BLaER1 (cell line): Measurements from ENCODE around the gene NFAM1.

Experiments used
- H3K27ac ChIP-seq: shearing (Covaris generic); formaldehyde crosslinking; 2 replicates; pipeline ENCODE4 v1.8.1; 2022
- H3K27me3 ChIP-seq: shearing (Covaris generic); formaldehyde crosslinking; 2 replicates; pipeline ENCODE4 v1.8.1; 2022
- H3K36me3 ChIP-seq: shearing (Covaris generic); formaldehyde crosslinking; 2 replicates; pipeline ENCODE4 v1.8.1; 2022
- H3K4me1 ChIP-seq: shearing (Covaris generic); formaldehyde crosslinking; 2 replicates; pipeline ENCODE4 v1.8.1; 2022
- H3K4me2 ChIP-seq: shearing (Covaris generic); formaldehyde crosslinking; 2 replicates; pipeline ENCODE4 v1.8.1; 2022
- H3K4me3 ChIP-seq: shearing (Covaris generic); formaldehyde crosslinking; 2 replicates; pipeline ENCODE4 v1.8.1; 2022
- H3K9ac ChIP-seq: shearing (Covaris generic); formaldehyde crosslinking; 2 replicates; pipeline ENCODE4 v1.8.1; 2022
- H3K9me3 ChIP-seq: shearing (Covaris generic); formaldehyde crosslinking; 2 replicates; pipeline ENCODE4 v1.8.1; 2022
- H4K20me1 ChIP-seq: shearing (Covaris generic); formaldehyde crosslinking; 2 replicates; pipeline ENCODE4 v1.8.1; 2022
- Cebpa-rat ChIP-seq: shearing (Covaris generic); IDR thresholded peaks from 2 replicates; pipeline ENCODE4 v1.8.1; 2022

The NFAM1 gene

GRCh38 chr22:42459287-42460063, 27.3 kb upstream of the NFAM1 start:
- no peak overlapping the region for H3K27ac ChIP-seq
- no peaks in the 10 kb centered on the region for H3K36me3 ChIP-seq
- no peak overlapping the region for H3K4me3 ChIP-seq
- peaks cover 36% of the 10 kb centered on the region for H3K4me1 ChIP-seq
- H3K4me2 ChIP-seq: peak overlapping the region; percentile 41; the same call in 1 of the 2 replicates
- no peak overlapping the region for H3K9ac ChIP-seq
- H4K20me1 ChIP-seq: no peaks in the 10 kb centered on the region
- TF ChIP-seq Cebpa-rat: no peak
- H3K9me3 ChIP-seq: peaks cover 4% of the 10 kb centered on the region; the same call in 1 of the 2 replicates
- no peaks in the 10 kb centered on the region for H3K27me3 ChIP-seq

GRCh38 chr22:42452916-42453315, 20.7 kb upstream of the NFAM1 start:
- H3K4me3 ChIP-seq: no peak overlapping the region
- H3K9me3 ChIP-seq: peaks cover 4% of the 10 kb centered on the region; the same call in 1 of the 2 replicates
- H3K4me1 ChIP-seq: peaks cover 24% of the 10 kb centered on the region
- H4K20me1 ChIP-seq: no peaks in the 10 kb centered on the region
- H3K4me2 ChIP-seq: peak overlapping the region; percentile 24; the same call in 1 of the 2 replicates
- peak overlapping the region; percentile 54; the same call in 1 of the 2 replicates for H3K27ac ChIP-seq
- no peak for TF ChIP-seq Cebpa-rat
- no peaks in the 10 kb centered on the region for H3K36me3 ChIP-seq
- H3K27me3 ChIP-seq: no peaks in the 10 kb centered on the region
- no peak overlapping the region for H3K9ac ChIP-seq

- H3K4me1 ChIP-seq: peaks cover 19% of the 10 kb centered on the region
- no peaks in the 10 kb centered on the region for H4K20me1 ChIP-seq
- no peak overlapping the region for H3K4me3 ChIP-seq
- peaks cover 4% of the 10 kb centered on the region; the same call in 1 of the 2 replicates for H3K9me3 ChIP-seq
- peak overlapping the region; percentile 54; the same call in 1 of the 2 replicates for H3K27ac ChIP-seq
- TF ChIP-seq Cebpa-rat: no peak
- H3K27me3 ChIP-seq: no peaks in the 10 kb centered on the region
- no peaks in the 10 kb centered on the region for H3K36me3 ChIP-seq
- H3K9ac ChIP-seq: no peak overlapping the region
- peak overlapping the region; percentile 24 for H3K4me2 ChIP-seq
These were observed 20.3 kb upstream of the NFAM1 start for GRCh38 chr22:42452456-42452855.

- Histone ChIP-seq H3K9ac (no peak overlapping the region), H3K4me3 (no peak overlapping the region), H3K9me3 (peaks cover 4% of the 10 kb centered on the region; the same call in 1 of the 2 replicates), H3K4me1 (peaks cover 20% of the 10 kb centered on the region), H3K27me3 (no peaks in the 10 kb centered on the region), H3K36me3 (no peaks in the 10 kb centered on the region), H3K4me2 (peak overlapping the region; percentile 24), H3K27ac (no peak overlapping the region), H4K20me1 (no peaks in the 10 kb centered on the region)
- TF ChIP-seq Cebpa-rat: no peak
These were observed 19.4 kb upstream of the NFAM1 start for GRCh38 chr22:42451499-42452145.

GRCh38 chr22:42450862-42451261, 18.7 kb upstream of the NFAM1 start:
- Histone ChIP-seq H3K4me3 (no peak overlapping the region), H3K27me3 (no peaks in the 10 kb centered on the region), H3K36me3 (no peaks in the 10 kb centered on the region), H3K9me3 (peaks cover 4% of the 10 kb centered on the region; the same call in 1 of the 2 replicates), H3K4me2 (no peak overlapping the region), H4K20me1 (no peaks in the 10 kb centered on the region), H3K27ac (no peak overlapping the region), H3K9ac (no peak overlapping the region), H3K4me1 (peaks cover 27% of the 10 kb centered on the region)
- no peak for TF ChIP-seq Cebpa-rat

GRCh38 chr22:42446151-42446550, 13.9 kb upstream of the NFAM1 start:
- TF ChIP-seq Cebpa-rat: no peak

GRCh38 chr22:42444077-42444904, 12.1 kb upstream of the NFAM1 start:
- Histone ChIP-seq H3K27me3 (no peaks in the 10 kb centered on the region), H3K9ac (peak overlapping the region; percentile 88), H4K20me1 (no peaks in the 10 kb centered on the region), H3K4me2 (peak overlapping the region; percentile 97), H3K4me3 (peak overlapping the region; percentile 65), H3K4me1 (peaks cover 75% of the 10 kb centered on the region), H3K27ac (peak overlapping the region; percentile 98), H3K9me3 (no peaks in the 10 kb centered on the region), H3K36me3 (no peaks in the 10 kb centered on the region)
- peak; percentile 69; the same call in 1 of the 2 replicates for TF ChIP-seq Cebpa-rat

More at GRCh38 chr22:42446151-42446550, 13.9 kb upstream of the NFAM1 start:
- Histone ChIP-seq H3K36me3 (no peaks in the 10 kb centered on the region), H4K20me1 (no peaks in the 10 kb centered on the region), H3K4me3 (no peak overlapping the region), H3K9me3 (no peaks in the 10 kb centered on the region), H3K9ac (peak overlapping the region; percentile 72; the same call in 1 of the 2 replicates), H3K27me3 (no peaks in the 10 kb centered on the region), H3K4me2 (peak overlapping the region; percentile 97), H3K4me1 (peaks cover 57% of the 10 kb centered on the region), H3K27ac (peak overlapping the region; percentile 98)

- H3K27ac ChIP-seq: peak overlapping the region; percentile 98
- H3K4me3 ChIP-seq: peak overlapping the region; percentile 65
- H3K9ac ChIP-seq: peak overlapping the region; percentile 88
These were observed 11.3 kb upstream of the NFAM1 start for GRCh38 chr22:42443240-42444076.

GRCh38 chr22:42442748-42443147, 10.5 kb upstream of the NFAM1 start:
- no peaks in the 10 kb centered on the region for H3K27me3 ChIP-seq
- no peaks in the 10 kb centered on the region for H3K36me3 ChIP-seq
- no peak for TF ChIP-seq Cebpa-rat
- no peaks in the 10 kb centered on the region for H4K20me1 ChIP-seq
- H3K9ac ChIP-seq: 0 out of 2 replicates have a peak overlapping the region, but pooled peaks have one; percentile 8
- no peak overlapping the region for H3K4me3 ChIP-seq
- H3K4me1 ChIP-seq: peaks cover 91% of the 10 kb centered on the region
- peak overlapping the region; percentile 97 for H3K4me2 ChIP-seq
- peak overlapping the region; percentile 98 for H3K27ac ChIP-seq
- H3K9me3 ChIP-seq: no peaks in the 10 kb centered on the region

More at GRCh38 chr22:42443240-42444076, 11.3 kb upstream of the NFAM1 start:
- Histone ChIP-seq H4K20me1 (no peaks in the 10 kb centered on the region), H3K36me3 (no peaks in the 10 kb centered on the region), H3K27me3 (no peaks in the 10 kb centered on the region), H3K4me2 (peak overlapping the region; percentile 97), H3K4me1 (peaks cover 84% of the 10 kb centered on the region), H3K9me3 (no peaks in the 10 kb centered on the region)
- TF ChIP-seq Cebpa-rat: no peak
